OCI-LY1 (cell line): ENCODE data around the gene PTPRM.

Experiments used
- EZH2 ChIP-seq: fragments of 200-600 bp; sonication (generic), shearing (Covaris generic); IDR thresholded peaks from 2 replicates; pipeline ENCODE4 v1.8.0; 2017; ENCODE audit warnings: borderline replicate concordance, mixed run types, mild to moderate bottlenecking, antibody characterized with exemption, low read length, moderate library complexity, mixed read lengths
- TF ChIP-seq, protein P1 (sequence below): fragments of 200-600 bp; sonication (generic), shearing (Covaris generic); IDR thresholded peaks from 2 replicates; pipeline ENCODE4 v1.5.1; 2017; ENCODE audit warnings: mild to moderate bottlenecking, antibody characterized with exemption, low read length, moderate library complexity, mixed read lengths

DNA sequence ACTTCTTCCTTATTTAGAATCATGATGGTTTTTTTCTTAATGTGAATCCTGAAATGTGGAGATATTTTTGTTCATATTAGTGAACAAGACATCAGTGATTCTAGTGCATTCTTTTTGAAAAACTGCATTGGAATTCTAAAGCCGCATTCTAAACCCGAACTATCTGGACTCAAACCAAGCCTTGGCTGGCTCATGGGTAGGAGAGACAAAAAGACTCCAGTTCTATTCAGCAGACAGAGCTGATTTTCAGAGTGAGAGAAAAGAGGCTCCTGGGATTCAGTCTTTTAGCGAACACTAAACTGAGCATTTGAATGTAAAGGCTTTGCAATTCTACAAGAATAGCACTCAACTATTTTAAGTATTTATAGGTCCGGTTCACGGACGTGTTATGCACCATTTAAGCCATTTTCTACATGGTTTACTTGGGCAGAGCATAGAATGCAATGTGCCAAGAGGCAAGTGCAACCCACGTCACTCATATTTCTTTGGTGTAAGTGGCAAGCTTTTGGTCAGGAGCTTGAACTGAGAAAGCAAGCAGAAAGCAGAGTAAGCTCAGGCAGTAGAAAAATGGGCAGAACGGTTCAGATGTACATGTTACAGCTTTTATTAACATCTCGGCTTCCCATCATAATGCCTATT, 814.8 kb downstream of the PTPRM start:
- TF ChIP-seq, protein P1, sequence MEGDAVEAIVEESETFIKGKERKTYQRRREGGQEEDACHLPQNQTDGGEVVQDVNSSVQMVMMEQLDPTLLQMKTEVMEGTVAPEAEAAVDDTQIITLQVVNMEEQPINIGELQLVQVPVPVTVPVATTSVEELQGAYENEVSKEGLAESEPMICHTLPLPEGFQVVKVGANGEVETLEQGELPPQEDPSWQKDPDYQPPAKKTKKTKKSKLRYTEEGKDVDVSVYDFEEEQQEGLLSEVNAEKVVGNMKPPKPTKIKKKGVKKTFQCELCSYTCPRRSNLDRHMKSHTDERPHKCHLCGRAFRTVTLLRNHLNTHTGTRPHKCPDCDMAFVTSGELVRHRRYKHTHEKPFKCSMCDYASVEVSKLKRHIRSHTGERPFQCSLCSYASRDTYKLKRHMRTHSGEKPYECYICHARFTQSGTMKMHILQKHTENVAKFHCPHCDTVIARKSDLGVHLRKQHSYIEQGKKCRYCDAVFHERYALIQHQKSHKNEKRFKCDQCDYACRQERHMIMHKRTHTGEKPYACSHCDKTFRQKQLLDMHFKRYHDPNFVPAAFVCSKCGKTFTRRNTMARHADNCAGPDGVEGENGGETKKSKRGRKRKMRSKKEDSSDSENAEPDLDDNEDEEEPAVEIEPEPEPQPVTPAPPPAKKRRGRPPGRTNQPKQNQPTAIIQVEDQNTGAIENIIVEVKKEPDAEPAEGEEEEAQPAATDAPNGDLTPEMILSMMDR = no peak
- no peak for TF ChIP-seq EZH2
